ENCODE data around the gene THY1. TPM values are rescaled to one million over a fixed set of nuclear protein-coding genes. Genes with fewer than 3 reads are reported as not detected.
"Not testable (repeated sequence)": the region's sequence is repeated elsewhere in the genome, so short reads cannot be mapped to it uniquely, and the experiment has no call there.

The THY1 gene
- total RNA-seq, 4 donors from 2014 or later: 13.3 to 70.1 (median 25.4) TPM

DNA sequence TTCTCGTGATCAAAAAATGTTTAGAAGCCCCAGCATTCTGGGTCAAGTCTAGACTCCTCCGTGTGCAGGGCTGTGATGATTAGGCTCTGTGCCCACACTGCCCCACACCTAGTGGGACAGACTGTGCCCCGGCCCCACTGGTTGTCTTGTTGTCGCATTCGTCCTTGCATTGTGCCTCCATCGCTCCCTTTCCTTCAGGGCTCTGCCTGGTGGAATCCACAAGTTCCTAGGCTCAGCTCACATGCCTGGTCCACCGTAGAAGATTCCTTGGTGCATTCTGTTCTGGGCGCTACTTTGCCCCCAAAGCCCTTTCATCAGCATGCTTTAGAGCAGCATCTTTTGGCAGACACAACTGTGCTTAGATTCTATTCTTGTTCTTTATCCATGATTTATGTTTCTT, 23.5 kb upstream of the THY1 start:
- Histone ChIP-seq H3K4me3 (no peak overlapping the region), H3K27ac (replicated peaks in 1 of 4) (peak overlapping the region in 2 of 4 donors; percentile 31 to 80), H3K27me3 (no peaks in the 10 kb centered on the region), H3K9me3 (no peaks in the 10 kb centered on the region), H3K36me3 (no peaks in the 10 kb centered on the region), H3K4me1 (peaks cover 0 to 29% (median 22%) of the 10 kb centered on the region in 4 donors)
- peak; percentile 83 for DNase-seq (ENCODE audit: extremely low spot score)
- 71% methylated on average over 8 of the region's 8 CpGs for WGBS
- intact Hi-C loops (cut with DNase I): no loop called here
- no peak for TF ChIP-seq EP300 (IDR thresholded peaks at IDR 0.05)
- TF ChIP-seq POLR2A (IDR thresholded peaks at IDR 0.05; ENCODE audit: low read depth): no peak
- no peak for TF ChIP-seq POLR2AphosphoS5 (IDR thresholded peaks at IDR 0.05)

DNA sequence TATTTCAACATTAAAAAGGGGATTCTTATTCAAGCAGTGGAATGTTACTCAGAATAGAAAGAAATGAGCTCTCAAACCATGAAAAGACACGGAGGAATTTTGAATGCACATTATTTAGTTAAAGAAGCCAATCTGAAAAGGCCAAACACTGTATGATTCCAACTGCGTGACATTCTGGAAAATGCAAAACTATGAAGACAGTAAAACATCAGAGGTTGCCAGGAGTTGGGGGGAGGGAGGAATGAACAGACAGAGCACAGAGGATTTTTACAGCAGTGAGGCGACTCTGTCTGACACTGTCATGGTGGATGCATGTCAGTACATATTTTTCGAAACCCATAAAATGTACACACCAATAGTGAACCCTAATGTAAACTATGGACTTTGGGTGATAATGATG, 22.9 kb upstream of the THY1 start:
- DNase-seq (ENCODE audit: extremely low spot score): peak; percentile 50
- H3K36me3 ChIP-seq: no peaks in the 10 kb centered on the region
- 50% methylated on average over 4 of the region's 4 CpGs for WGBS
- H3K27me3 ChIP-seq: no peaks in the 10 kb centered on the region
- H3K27ac ChIP-seq (replicated peaks in 1 of 4): peak overlapping the region in 2 of 4 donors; percentile 31 to 80
- H3K9me3 ChIP-seq: no peaks in the 10 kb centered on the region
- TF ChIP-seq EP300 (IDR thresholded peaks at IDR 0.05) (no peak), POLR2AphosphoS5 (IDR thresholded peaks at IDR 0.05) (peak in 1 of 2 donors; percentile 18)
- peaks cover 0 to 29% (median 22%) of the 10 kb centered on the region in 4 donors for H3K4me1 ChIP-seq
- intact Hi-C loops (cut with DNase I): no loop called here
- no peak overlapping the region for H3K4me3 ChIP-seq

GRCh38 chr11:119445379-119445778, 22.4 kb upstream of the THY1 start:
- intact Hi-C loops (cut with DNase I): no loop called here
- H3K27me3 ChIP-seq: no peaks in the 10 kb centered on the region
- H3K27ac ChIP-seq (replicated peaks in 1 of 4): peak overlapping the region in 2 of 4 donors; percentile 31 to 80
- TF ChIP-seq POLR2AphosphoS5 (IDR thresholded peaks at IDR 0.05) (no peak), POLR2A (IDR thresholded peaks at IDR 0.05; ENCODE audit: low read depth) (no peak), CTCF (IDR thresholded peaks at IDR 0.05) (no peak), EP300 (IDR thresholded peaks at IDR 0.05) (no peak)
- peak; percentile 47 for DNase-seq (ENCODE audit: extremely low spot score)
- H3K36me3 ChIP-seq: no peaks in the 10 kb centered on the region
- WGBS: 65% methylated on average over 11 of the region's 11 CpGs
- H3K9me3 ChIP-seq: no peaks in the 10 kb centered on the region
- peaks cover 0 to 29% (median 22%) of the 10 kb centered on the region in 4 donors for H3K4me1 ChIP-seq
- no peak overlapping the region for H3K4me3 ChIP-seq

DNA sequence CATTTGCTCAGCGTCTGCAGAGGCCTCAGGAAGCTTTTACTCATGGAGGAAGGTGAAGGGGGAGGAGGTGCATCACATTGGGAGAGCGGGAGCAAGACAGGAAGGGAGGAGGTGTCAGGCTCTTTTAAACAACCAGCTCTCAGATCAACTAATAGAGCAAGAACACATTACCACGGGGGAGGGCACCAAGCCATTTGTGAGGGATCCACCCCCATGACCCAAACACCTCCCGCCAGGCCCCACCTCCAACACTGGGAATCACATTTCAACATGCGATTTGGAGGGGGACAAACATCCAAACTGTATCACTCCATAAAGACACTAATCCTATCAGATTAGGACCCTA, 18.9 kb upstream of the THY1 start:
- peak; percentile 17 for DNase-seq (ENCODE audit: extremely low spot score)
- intact Hi-C loops (cut with DNase I): no loop called here
- Histone ChIP-seq H3K4me1 (peaks cover 0 to 20% (median 18%) of the 10 kb centered on the region in 4 donors), H3K27me3 (no peaks in the 10 kb centered on the region), H3K4me3 (no peak overlapping the region), H3K27ac (replicated peaks in 1 of 4) (no peak overlapping the region), H3K9me3 (no peaks in the 10 kb centered on the region), H3K36me3 (no peaks in the 10 kb centered on the region)
- 75% methylated on average over 5 of the region's 5 CpGs for WGBS
- no peak for TF ChIP-seq POLR2A (IDR thresholded peaks at IDR 0.05; ENCODE audit: low read depth)
- no peak for TF ChIP-seq POLR2AphosphoS5 (IDR thresholded peaks at IDR 0.05)
- no peak for TF ChIP-seq EP300 (IDR thresholded peaks at IDR 0.05)
- TF ChIP-seq CTCF (IDR thresholded peaks at IDR 0.05): no peak

DNA sequence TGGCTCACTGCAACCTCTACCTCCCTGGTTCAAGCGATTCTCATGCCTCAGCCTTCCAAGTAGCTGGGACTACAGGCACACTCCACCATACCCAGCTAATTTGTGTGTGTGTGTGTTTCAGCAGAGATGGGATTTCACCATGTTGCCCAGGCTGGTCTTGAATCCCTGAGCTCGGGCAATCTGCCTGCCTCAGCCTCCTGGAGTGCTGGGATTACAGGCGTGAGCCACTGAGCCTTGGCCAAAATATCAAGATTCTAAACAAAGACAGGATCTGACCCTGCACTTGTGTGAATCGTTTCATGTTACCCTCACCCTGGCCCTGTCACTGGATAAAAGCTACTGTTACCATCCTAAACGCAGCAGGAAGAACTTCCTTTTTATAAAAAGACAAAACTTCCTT, 15.6 kb upstream of the THY1 start:
- 48% methylated on average over 5 of the region's 5 CpGs for WGBS
- H3K36me3 ChIP-seq: no peaks in the 10 kb centered on the region
- TF ChIP-seq EP300 (IDR thresholded peaks at IDR 0.05): no peak
- no peak overlapping the region for H3K27ac ChIP-seq (replicated peaks in 1 of 4)
- no peaks in the 10 kb centered on the region for H3K4me1 ChIP-seq
- no peak overlapping the region for H3K4me3 ChIP-seq
- no peaks in the 10 kb centered on the region for H3K9me3 ChIP-seq
- DNase-seq (ENCODE audit: extremely low spot score): no peak
- H3K27me3 ChIP-seq: no peaks in the 10 kb centered on the region
- intact Hi-C loops (cut with DNase I): no loop called here

GRCh38 chr11:119437521-119437920, 14.5 kb upstream of the THY1 start:
- H3K4me3 ChIP-seq; DNase-seq (ENCODE audit: extremely low spot score); H3K27ac ChIP-seq (replicated peaks in 1 of 4); H3K9me3 ChIP-seq; intact Hi-C loops (cut with DNase I); H3K27me3 ChIP-seq; H3K36me3 ChIP-seq: not testable (repeated sequence)
- 97% methylated on average over 5 of the region's 5 CpGs for WGBS
- H3K4me1 ChIP-seq: peaks cover 0 to 11% (median 9%) of the 10 kb centered on the region in 4 donors

- Histone ChIP-seq H3K4me3 (no peak overlapping the region), H3K4me1 (peaks cover 0 to 18% (median 16%) of the 10 kb centered on the region in 4 donors), H3K9me3 (no peaks in the 10 kb centered on the region), H3K27me3 (no peaks in the 10 kb centered on the region), H3K27ac (replicated peaks in 1 of 4) (no peak overlapping the region), H3K36me3 (no peaks in the 10 kb centered on the region)
- intact Hi-C loops (cut with DNase I): no loop called here
- TF ChIP-seq POLR2AphosphoS5 (IDR thresholded peaks at IDR 0.05) (no peak), EP300 (IDR thresholded peaks at IDR 0.05) (no peak), CTCF (IDR thresholded peaks at IDR 0.05) (no peak), POLR2A (IDR thresholded peaks at IDR 0.05; ENCODE audit: low read depth) (no peak)
- WGBS: 58% methylated on average over 2 of the region's 2 CpGs
- DNase-seq (ENCODE audit: extremely low spot score): no peak
Measured at GRCh38 chr11:119436711-119437110, 13.7 kb upstream of the THY1 start.

Measured in esophagus muscularis mucosa (tissue), 4 donors.